Lower leg skin (tissue), 4 donors: Measurements from ENCODE around the gene HPN. TPM values are rescaled to one million over a fixed set of nuclear protein-coding genes. Genes with fewer than 3 reads are reported as not detected.

Experiments
- DNase-seq, 2 donors: peaks; one replicate each; pipeline ENCODE4 v3.0.0-alpha.2; 2019; ENCODE audit warnings: low spot score in 2 of 2
- H3K4me3 ChIP-seq: fragments of 200-600 bp; sonication (generic); 2 replicates; pipeline ENCODE4 v1.5.1; 2017; ENCODE audit warnings: mild to moderate bottlenecking, low read depth; ENCODE audit not compliant: poor library complexity, severe bottlenecking
- POLR2A ChIP-seq, 2 donors: fragments of 450-650 bp; IDR thresholded peaks; one replicate each; pipeline ENCODE4 v1.6.1; 2016 to 2017; ENCODE audit warnings: antibody characterized with exemption in 2 of 2, mild to moderate bottlenecking in 1 of 2, moderate library complexity in 1 of 2
- WGBS, 2 donors: methylation state at CpG; one replicate each; pipeline ENCODE4 v1.1.5; 2018; 5-methylcytosine and 5-hydroxymethylcytosine counted together
- intact Hi-C: fragments of 100-400 bp; cut with DNase I; formaldehyde crosslinking; loops from one replicate; pipeline ENCODE4 v1.15.0; 2023; ENCODE audit warnings: low total_unique reads
- total RNA-seq, 4 donors: library from RNA; depleted of rRNA; stranded (reverse); fragments of >200 nt; gene quantifications; one replicate each; pipeline ENCODE4 v1.1.0, GENCODE V29; 2016
- TF ChIP-seq, protein P1 (sequence below), 3 donors: fragments of 450-650 bp; IDR thresholded peaks; one replicate each; pipeline ENCODE4 v1.5.1; 2016; ENCODE audit warnings: antibody characterized with exemption in 3 of 3, mild to moderate bottlenecking in 3 of 3, moderate library complexity in 2 of 3

Gene HPN
- total RNA-seq, 4 donors from 2014 or later, result 0.45 to 2.0 (median 1.3) TPM; not detected in 1

DNA sequence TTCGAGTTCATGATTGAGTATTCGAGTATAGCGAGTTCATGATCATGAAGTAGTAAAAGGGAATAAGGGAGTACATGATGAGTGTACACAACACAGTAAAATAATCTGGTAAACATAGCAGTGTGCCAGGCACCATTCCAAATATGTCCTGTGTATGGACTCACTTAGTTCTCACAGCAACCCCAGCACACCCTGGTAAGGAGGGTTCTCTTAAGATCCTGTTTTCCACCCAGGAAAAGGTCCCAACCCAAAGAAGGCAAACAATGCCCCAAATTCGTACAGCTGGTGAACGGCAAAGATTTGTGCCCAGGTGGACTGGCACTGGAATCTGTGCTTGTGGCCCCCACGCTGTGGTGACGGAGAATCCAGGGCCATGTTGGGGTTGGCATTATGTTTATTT is 21.4 kb downstream of the HPN start:
- 87 to 88% methylated on average over 7 of the region's 7 CpGs for WGBS, 2 donors
- no peak for DNase-seq
- no peak overlapping the region for H3K4me3 ChIP-seq
- TF ChIP-seq POLR2A (IDR thresholded peaks at IDR 0.05), result no peak
- TF ChIP-seq, protein P1, sequence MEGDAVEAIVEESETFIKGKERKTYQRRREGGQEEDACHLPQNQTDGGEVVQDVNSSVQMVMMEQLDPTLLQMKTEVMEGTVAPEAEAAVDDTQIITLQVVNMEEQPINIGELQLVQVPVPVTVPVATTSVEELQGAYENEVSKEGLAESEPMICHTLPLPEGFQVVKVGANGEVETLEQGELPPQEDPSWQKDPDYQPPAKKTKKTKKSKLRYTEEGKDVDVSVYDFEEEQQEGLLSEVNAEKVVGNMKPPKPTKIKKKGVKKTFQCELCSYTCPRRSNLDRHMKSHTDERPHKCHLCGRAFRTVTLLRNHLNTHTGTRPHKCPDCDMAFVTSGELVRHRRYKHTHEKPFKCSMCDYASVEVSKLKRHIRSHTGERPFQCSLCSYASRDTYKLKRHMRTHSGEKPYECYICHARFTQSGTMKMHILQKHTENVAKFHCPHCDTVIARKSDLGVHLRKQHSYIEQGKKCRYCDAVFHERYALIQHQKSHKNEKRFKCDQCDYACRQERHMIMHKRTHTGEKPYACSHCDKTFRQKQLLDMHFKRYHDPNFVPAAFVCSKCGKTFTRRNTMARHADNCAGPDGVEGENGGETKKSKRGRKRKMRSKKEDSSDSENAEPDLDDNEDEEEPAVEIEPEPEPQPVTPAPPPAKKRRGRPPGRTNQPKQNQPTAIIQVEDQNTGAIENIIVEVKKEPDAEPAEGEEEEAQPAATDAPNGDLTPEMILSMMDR (IDR thresholded peaks at IDR 0.05), result no peak
- intact Hi-C loops, result no loop called here

- 75 to 82% methylated on average over 10 of the region's 10 CpGs for WGBS, 2 donors
- H3K4me3 ChIP-seq, result no peak overlapping the region
- DNase-seq, result no peak
- intact Hi-C loops, result no loop called here
- TF ChIP-seq POLR2A (IDR thresholded peaks at IDR 0.05), result no peak
- TF ChIP-seq, protein P1 (IDR thresholded peaks at IDR 0.05), result no peak
Observed at GRCh38 chr19:35063940-35064818, 22.7 kb downstream of the HPN start.

GRCh38 chr19:35065574-35065973 is 24.1 kb downstream of the HPN start:
- WGBS, 2 donors, result 81 to 87% methylated on average over 3 to 10 of the region's 10 CpGs
- H3K4me3 ChIP-seq, result no peak overlapping the region
- intact Hi-C loops, result loop anchor here (5.0 kb wide), 1 partner anchor 67 kb away; no protein-coding TSS in a partner anchor
- DNase-seq, result no peak
- TF ChIP-seq, protein P1 (IDR thresholded peaks at IDR 0.05), result no peak
- no peak for TF ChIP-seq POLR2A (IDR thresholded peaks at IDR 0.05)

- TF ChIP-seq, protein P1 (IDR thresholded peaks at IDR 0.05), result no peak
- no peak for TF ChIP-seq POLR2A (IDR thresholded peaks at IDR 0.05)
- no peak overlapping the region for H3K4me3 ChIP-seq
- 89 to 92% methylated on average over 15 of the region's 15 CpGs for WGBS, 2 donors
- intact Hi-C loops, result loop anchor here (5.0 kb wide), 1 partner anchor 66 kb away; no protein-coding TSS in a partner anchor
- DNase-seq, result no peak
Observed at GRCh38 chr19:35066121-35066520, 24.6 kb downstream of the HPN start.

DNA sequence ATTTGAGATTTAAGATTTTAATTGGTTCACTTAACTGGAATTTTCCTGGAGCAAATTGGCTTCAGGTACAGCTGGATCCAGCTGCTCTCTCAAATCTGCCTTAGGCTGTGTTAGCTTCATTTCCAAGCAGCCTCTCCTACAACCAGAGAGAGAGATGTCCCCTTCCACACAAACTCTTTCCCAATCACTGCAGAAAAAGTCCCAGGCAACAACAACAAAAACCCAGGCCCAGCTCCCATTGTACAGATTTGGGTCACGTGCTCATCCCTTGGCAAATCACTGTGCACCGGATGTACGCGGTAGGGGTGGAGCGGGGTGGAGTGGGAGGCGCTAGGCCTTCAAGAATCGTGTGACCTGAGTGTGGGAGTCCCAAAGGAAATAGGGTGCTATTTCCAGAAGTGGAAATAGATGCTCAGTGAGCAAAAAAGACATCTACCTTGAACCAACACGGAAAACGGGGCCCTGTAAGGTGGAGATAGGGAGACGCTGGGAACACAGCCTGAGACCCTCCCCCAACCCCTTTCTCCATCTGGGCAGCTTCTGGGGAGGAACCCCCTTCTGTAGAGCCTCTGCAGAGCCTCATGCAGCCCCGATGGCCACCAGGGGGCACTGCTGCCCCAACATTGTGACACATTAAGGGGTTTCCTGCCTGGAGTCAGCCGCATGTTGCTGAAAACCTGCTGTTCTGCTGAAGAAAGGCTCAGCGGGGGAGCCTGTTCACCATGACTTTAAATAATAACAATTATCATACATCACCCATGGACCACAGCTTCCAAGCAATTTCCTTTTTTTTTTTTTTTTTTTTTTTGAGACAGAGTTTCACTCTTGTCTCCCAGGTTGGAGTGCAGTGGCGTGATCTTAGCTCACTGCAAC is 25.4 kb downstream of the HPN start:
- no peak overlapping the region for H3K4me3 ChIP-seq
- peak; percentile 76 to 97 for DNase-seq
- 12 to 15% methylated on average over 13 to 14 of the region's 14 CpGs for WGBS, 2 donors
- intact Hi-C loops, result loop anchor here (5.0 kb wide), 1 partner anchor 65 kb away; no protein-coding TSS in a partner anchor
- TF ChIP-seq POLR2A (IDR thresholded peaks at IDR 0.05), result no peak
- TF ChIP-seq, protein P1 (IDR thresholded peaks at IDR 0.05), result peak in 1 of 3 donors; percentile 79
